Panc1 (cell line): ENCODE data around the gene NOXA1. TPM values are rescaled to one million over a fixed set of nuclear protein-coding genes. Genes with fewer than 3 reads are reported as not detected.
"Not testable (repeated sequence)": the region's sequence is repeated elsewhere in the genome, so short reads cannot be mapped to it uniquely, and the experiment has no call there.

Source experiments
- ATAC-seq: fragments of 200-7000 bp; cut with Tn5 transposase; 2 replicates; pipeline ENCODE4 v1.9.1; 2020; ENCODE audit warnings: mild to moderate bottlenecking, moderate library complexity
- BruUV-seq: library from RNA; stranded (reverse); fragments of 400-500 nt; replicated peaks from 2 replicates; lab custom pipeline; 2021; lab: Mats Ljungman, UMichigan
- CTCF ChIA-PET: fragments of 300-600 bp; sonication (Branson Sonifier 250); formaldehyde crosslinking; loops from one replicate; lab custom pipeline; 2022; ENCODE audit warnings: antibody characterized with exemption; lab: Charles Lee
- POLR2A ChIA-PET: fragments of 300-600 bp; sonication (Branson Sonifier 250); formaldehyde crosslinking; loops from one replicate; lab custom pipeline; 2022; ENCODE audit warnings: antibody characterized with exemption; lab: Charles Lee
- DNase-seq: peaks from one replicate; pipeline ENCODE4 v3.0.0-alpha.2; 2010; ENCODE audit warnings: low read depth, low spot score
- H3K27ac ChIP-seq: 2 replicates; pipeline ENCODE4 v1.5.1; 2011; ENCODE audit warnings: mild to moderate bottlenecking, low read length, inconsistent platforms
- H3K27me3 ChIP-seq: fragments of 200-500 bp; sonication (Bioruptor generic); 2 replicates; pipeline ENCODE4 v1.6.0; 2014; ENCODE audit warnings: low read length, inconsistent platforms; ENCODE audit not compliant: control insufficient read depth, insufficient read depth
- H3K36me3 ChIP-seq: fragments of 200-500 bp; sonication (Bioruptor generic); 2 replicates; pipeline ENCODE4 v1.5.1; 2014; ENCODE audit warnings: inconsistent platforms, mild to moderate bottlenecking, low read length, moderate library complexity; ENCODE audit not compliant: control insufficient read depth, insufficient read depth
- H3K4me1 ChIP-seq: 2 replicates; pipeline ENCODE4 v1.5.1; 2011; ENCODE audit warnings: inconsistent platforms, mild to moderate bottlenecking, low read length, moderate library complexity; ENCODE audit not compliant: control insufficient read depth, insufficient read depth
- H3K4me3 ChIP-seq, 2 experiments: 2 replicates each; pipeline ENCODE4 v1.5.1; 2011 to 2012; ENCODE audit warnings: low read depth in 2 of 2, low read length in 2 of 2, mild to moderate bottlenecking in 2 of 2, inconsistent platforms in 1 of 2, moderate library complexity in 1 of 2
- H3K9me3 ChIP-seq: fragments of 200-500 bp; sonication (Bioruptor generic); 2 replicates; pipeline ENCODE4 v1.5.1; 2014; ENCODE audit warnings: low read depth, mild to moderate bottlenecking, inconsistent platforms, low read length, moderate library complexity; ENCODE audit not compliant: control insufficient read depth, insufficient read depth
- POLR2AphosphoS5 ChIP-seq: IDR thresholded peaks from 2 replicates; pipeline ENCODE4 v1.6.1; 2012; ENCODE audit warnings: mild to moderate bottlenecking, low read depth, low read length, moderate library complexity
- SIN3A ChIP-seq: IDR thresholded peaks from 2 replicates; pipeline ENCODE4 v1.6.1; 2012; ENCODE audit warnings: low read depth, mild to moderate bottlenecking, low read length, moderate library complexity, borderline replicate concordance; ENCODE audit not compliant: insufficient read depth
- TCF7L2 ChIP-seq: IDR thresholded peaks from 2 replicates; pipeline ENCODE4 v1.6.1; 2011; ENCODE audit warnings: mild to moderate bottlenecking, low read depth, low read length, inconsistent platforms
- in situ Hi-C: cut with HindIII; loops from 2 replicates; pipeline ENCODE4 v1.10.0; 2016; ENCODE audit warnings: low sequenced_read_pairs, low pct_unique_long_range_greater_than_20kb
- intact Hi-C: fragments of 100-400 bp; cut with micrococcal nuclease; formaldehyde crosslinking; loops from one replicate; pipeline ENCODE4 v1.10.0; 2022; ENCODE audit not compliant: unreplicated experiment
- total RNA-seq: library from RNA; stranded (reverse); gene quantifications from one replicate; pipeline ENCODE4 v1.2.1, GENCODE V29; 2021; ENCODE audit not compliant: unreplicated experiment
- TF ChIP-seq, protein P1 (sequence below), 2 experiments: IDR thresholded peaks; 2 replicates each; pipeline ENCODE4 v1.6.1; 2011 to 2012; ENCODE audit warnings: low read depth in 2 of 2, control low read depth in 1 of 2, low read length in 1 of 2, mild to moderate bottlenecking in 1 of 2, moderate library complexity in 1 of 2; ENCODE audit not compliant: insufficient read depth in 1 of 2
- TF ChIP-seq, protein P2 (sequence below): fragments of 450-650 bp; IDR thresholded peaks from 2 replicates; pipeline ENCODE4 v1.5.1; 2017; ENCODE audit warnings: mild to moderate bottlenecking

NOXA1 gene
- total RNA-seq, 1 experiment from 2014 or later, result 3.7 TPM

DNA sequence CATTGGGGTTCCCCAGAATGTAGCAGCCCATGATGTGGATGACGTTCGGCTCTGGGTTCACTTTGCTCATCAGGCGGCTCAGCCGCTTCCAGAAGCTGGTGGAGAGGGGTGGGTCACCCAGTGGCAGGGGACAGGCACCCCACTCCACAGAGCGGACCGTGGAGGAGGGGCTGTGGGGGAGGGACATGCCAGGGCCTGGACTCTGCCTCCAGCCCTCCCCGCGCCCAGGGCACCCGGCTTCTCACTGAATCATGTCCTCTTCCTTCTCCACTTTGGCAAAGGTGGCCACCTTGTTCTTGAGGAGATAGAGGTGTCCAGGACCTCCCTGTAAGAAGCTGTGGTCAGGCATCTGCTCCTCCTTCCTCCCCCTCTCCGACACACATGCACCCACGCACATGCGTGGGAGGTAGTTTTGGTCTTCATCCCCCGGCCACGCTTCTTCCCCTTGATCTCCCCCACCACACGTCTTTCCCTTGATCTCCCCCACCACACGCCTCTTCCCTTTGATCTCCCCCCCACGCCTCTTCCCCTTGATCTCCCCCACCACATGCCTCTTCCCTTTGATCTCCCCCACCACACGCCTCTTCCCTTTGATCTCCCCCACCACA, 26.8 kb downstream of the NOXA1 start:
- no peak overlapping the region for H3K4me3 ChIP-seq
- TF ChIP-seq TCF7L2 (peak; percentile 83), POLR2AphosphoS5 (no peak), SIN3A (no peak)
- TF ChIP-seq, protein P1, sequence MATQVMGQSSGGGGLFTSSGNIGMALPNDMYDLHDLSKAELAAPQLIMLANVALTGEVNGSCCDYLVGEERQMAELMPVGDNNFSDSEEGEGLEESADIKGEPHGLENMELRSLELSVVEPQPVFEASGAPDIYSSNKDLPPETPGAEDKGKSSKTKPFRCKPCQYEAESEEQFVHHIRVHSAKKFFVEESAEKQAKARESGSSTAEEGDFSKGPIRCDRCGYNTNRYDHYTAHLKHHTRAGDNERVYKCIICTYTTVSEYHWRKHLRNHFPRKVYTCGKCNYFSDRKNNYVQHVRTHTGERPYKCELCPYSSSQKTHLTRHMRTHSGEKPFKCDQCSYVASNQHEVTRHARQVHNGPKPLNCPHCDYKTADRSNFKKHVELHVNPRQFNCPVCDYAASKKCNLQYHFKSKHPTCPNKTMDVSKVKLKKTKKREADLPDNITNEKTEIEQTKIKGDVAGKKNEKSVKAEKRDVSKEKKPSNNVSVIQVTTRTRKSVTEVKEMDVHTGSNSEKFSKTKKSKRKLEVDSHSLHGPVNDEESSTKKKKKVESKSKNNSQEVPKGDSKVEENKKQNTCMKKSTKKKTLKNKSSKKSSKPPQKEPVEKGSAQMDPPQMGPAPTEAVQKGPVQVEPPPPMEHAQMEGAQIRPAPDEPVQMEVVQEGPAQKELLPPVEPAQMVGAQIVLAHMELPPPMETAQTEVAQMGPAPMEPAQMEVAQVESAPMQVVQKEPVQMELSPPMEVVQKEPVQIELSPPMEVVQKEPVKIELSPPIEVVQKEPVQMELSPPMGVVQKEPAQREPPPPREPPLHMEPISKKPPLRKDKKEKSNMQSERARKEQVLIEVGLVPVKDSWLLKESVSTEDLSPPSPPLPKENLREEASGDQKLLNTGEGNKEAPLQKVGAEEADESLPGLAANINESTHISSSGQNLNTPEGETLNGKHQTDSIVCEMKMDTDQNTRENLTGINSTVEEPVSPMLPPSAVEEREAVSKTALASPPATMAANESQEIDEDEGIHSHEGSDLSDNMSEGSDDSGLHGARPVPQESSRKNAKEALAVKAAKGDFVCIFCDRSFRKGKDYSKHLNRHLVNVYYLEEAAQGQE (IDR thresholded peaks at IDR 0.05; ENCODE audit: insufficient read depth in 1 of 2, low read depth in 2 of 2, low read length in 1 of 2), result no peak
- TF ChIP-seq, protein P2, sequence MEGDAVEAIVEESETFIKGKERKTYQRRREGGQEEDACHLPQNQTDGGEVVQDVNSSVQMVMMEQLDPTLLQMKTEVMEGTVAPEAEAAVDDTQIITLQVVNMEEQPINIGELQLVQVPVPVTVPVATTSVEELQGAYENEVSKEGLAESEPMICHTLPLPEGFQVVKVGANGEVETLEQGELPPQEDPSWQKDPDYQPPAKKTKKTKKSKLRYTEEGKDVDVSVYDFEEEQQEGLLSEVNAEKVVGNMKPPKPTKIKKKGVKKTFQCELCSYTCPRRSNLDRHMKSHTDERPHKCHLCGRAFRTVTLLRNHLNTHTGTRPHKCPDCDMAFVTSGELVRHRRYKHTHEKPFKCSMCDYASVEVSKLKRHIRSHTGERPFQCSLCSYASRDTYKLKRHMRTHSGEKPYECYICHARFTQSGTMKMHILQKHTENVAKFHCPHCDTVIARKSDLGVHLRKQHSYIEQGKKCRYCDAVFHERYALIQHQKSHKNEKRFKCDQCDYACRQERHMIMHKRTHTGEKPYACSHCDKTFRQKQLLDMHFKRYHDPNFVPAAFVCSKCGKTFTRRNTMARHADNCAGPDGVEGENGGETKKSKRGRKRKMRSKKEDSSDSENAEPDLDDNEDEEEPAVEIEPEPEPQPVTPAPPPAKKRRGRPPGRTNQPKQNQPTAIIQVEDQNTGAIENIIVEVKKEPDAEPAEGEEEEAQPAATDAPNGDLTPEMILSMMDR, result no peak
- H3K9me3 ChIP-seq, result no peaks in the 10 kb centered on the region
- H3K27me3 ChIP-seq, result no peaks in the 10 kb centered on the region
- BruUV-seq, result no TSS peak
- CTCF ChIA-PET, result no interaction called here
- intact Hi-C loops, result no loop called here
- DNase-seq (no peak), ATAC-seq (no peak)
- H3K27ac ChIP-seq, result no peak overlapping the region
- POLR2A ChIA-PET, result no interaction called here
- in situ Hi-C loops, result no loop called here
- H3K4me1 ChIP-seq, result peaks cover 17% of the 10 kb centered on the region
- no peaks in the 10 kb centered on the region for H3K36me3 ChIP-seq

DNA sequence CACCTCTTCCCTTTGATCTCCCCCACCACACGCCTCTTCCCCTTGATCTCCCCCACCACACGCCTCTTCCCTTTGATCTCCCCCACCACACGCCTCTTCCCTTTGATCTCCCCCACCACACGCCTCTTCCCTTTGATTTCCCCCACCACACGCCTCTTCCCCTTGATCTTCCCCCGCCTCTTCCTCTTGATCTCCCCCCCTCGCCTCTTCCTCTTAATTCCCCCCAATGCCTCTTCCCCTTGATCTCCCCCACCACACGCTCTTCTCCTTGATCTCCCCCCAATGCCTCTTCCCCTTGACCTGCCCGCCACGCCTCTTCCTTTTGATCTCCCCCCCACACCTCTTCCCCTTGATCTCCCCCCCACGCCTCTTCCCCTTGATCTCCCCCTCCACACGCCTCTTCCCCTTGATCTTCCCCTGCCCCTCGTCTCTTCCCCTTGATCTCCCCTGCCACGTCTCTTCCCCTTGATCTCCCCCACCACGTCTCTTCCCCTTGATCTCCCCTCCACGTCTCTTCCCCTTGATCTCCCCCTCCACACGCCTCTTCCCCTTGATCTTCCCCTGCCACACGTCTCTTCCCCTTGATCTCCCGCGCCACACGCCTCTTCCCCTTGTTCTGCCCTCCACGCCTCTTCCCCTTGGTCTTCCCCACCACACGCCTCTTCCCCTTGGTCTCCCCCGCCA, 27.5 kb downstream of the NOXA1 start:
- H3K4me3 ChIP-seq, in situ Hi-C loops, H3K27ac ChIP-seq, POLR2A ChIA-PET, BruUV-seq, H3K27me3 ChIP-seq, DNase-seq, H3K36me3 ChIP-seq, H3K9me3 ChIP-seq, intact Hi-C loops, CTCF ChIA-PET, ATAC-seq: not testable (repeated sequence)
- peaks cover 17% of the 10 kb centered on the region for H3K4me1 ChIP-seq
- TF ChIP-seq TCF7L2, result peak; percentile 68; the same call in 1 of the 2 replicates

DNA sequence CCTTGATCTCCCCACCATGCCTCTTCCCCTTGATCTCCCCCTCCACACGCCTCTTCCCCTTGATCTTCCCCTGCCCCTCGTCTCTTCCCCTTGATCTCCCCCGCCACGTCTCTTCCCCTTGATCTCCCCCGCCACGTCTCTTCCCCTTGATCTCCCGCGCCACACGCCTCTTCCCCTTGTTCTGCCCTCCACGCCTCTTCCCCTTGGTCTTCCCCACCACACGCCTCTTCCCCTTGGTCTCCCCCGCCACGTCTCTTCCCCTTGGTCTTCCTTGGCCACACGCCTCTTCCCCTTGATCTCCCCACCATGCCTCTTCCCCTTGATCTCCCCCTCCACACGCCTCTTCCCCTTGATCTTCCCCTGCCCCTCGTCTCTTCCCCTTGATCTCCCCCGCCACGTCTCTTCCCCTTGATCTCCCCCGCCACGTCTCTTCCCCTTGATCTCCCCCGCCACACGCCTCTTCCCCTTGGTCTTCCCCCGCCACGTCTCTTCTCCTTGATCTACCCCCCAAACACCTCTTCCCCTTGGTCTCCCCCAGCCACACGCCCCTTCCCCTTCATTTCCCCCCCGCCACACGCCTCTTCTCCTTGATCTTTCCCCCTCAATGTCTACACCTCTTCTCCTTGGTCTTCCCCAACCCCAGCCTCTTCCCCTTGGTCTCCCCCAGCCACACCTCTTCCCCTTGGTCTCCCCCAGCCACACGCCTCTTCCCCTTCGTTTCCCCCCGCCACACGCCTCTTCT, 28.2 kb downstream of the NOXA1 start:
- H3K9me3 ChIP-seq, H3K27me3 ChIP-seq, ATAC-seq, H3K27ac ChIP-seq, POLR2A ChIA-PET, H3K4me3 ChIP-seq, in situ Hi-C loops, H3K36me3 ChIP-seq, intact Hi-C loops, CTCF ChIA-PET, DNase-seq, BruUV-seq: not testable (repeated sequence)
- peaks cover 16% of the 10 kb centered on the region for H3K4me1 ChIP-seq
